DMS79 (cell line): ENCODE data around the gene PALM.

Experiments
- DNase-seq: peaks from one replicate; lab custom pipeline; 2025; lab: John Stamatoyannopoulos, UW

The PALM gene

DNA sequence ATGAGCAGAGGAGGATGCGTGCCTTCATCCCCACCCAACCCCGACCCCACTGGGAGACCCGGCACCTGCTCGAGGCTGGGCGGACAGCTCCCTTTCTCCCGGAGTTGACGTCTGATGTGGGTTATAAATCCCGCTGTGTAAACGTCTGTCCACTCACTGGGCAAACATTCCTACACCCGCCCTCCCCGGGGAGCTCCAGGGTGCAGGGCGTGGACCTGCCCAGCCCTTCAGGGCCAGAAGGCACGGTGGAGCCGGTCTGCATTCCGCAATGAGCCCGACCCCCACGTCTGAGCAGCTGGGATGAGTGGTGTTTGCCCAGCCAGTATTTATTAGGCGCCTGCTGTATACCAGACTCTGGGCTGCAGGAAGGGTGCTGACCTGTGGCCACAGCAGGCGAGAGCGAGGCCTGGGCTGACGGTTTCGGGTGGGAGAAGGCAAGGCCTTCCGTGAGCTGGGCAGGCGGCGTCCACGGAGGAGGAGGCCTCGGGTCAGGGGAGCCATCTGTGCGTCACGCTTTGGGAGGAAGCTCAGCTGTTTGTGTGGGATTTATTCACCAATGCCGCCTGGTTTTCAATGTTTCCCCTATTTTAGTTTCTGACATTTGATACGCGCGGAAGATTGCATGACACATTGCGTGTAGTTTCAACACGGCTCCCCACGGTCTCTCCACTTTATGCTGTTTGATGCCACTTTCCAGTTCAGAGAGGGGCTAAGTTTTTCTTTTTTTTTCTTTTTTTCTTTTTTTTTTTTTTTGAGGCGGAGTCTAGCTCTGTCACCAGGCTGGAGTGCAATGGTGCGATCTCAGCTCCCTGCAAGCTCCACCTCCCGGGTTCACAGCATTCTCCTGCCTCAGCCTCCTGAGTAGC, 44.1 kb downstream of the PALM start:
- DNase-seq, result no peak

DNA sequence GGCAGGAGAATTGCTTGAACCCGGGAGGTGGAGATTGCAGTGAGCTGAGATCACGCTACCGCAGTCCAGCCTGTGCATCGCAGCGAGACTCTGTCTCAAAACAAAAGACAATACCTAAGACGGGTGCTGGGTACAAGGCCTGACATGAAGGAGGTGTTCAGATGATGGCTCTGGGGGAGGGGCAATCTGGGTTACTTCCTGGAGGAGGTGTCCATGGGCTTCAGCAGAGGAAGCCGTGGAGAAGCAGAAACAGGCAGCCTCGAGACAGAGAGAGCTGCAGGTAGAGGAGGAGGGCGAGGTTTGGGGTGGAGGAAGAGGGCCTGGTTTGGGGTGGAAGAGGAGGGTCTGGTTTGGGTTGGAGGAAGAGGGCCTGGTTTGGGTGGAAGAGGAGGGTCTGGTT, 45.8 kb downstream of the PALM start:
- no peak for DNase-seq

DNA sequence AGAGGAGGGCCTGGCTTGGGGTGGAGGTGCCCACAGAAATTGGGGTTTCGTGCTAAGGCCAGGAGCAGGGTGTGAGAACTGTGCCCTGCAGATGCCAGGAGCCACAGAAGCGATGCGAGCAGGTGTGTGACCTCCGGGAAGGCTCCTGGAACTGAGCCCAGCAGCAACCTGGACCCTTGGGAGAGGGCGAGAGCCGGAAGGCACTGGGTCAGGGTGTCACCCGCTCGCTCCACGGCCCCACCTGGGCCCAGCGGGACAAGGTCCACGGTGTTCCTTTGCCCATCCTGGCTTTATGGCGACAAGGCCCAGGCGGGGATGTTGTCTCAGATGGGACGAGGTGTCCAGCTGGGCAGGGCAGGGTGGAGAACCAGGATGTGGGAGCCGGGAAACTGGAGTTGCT, 46.3 kb downstream of the PALM start:
- DNase-seq, result no peak

DNA sequence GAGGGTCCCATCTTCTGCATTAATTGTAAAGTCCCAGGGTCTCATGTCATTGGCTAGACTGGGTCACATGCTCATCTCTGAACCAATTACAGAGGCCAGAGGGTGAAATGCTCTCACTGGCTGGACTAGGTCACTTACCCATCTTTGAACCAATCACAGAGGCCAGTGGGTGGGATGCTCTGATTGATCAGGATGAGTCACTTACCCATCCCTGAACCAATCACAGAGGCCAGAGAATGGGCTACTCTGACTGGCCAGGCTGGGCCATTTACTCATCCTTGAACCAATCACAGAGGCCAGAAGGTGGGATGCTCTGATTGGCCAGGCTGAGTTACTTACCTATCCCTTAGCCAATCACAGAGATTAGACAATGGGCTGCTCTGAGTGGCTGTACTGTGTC, 47.5 kb downstream of the PALM start:
- DNase-seq, result no peak

DNA sequence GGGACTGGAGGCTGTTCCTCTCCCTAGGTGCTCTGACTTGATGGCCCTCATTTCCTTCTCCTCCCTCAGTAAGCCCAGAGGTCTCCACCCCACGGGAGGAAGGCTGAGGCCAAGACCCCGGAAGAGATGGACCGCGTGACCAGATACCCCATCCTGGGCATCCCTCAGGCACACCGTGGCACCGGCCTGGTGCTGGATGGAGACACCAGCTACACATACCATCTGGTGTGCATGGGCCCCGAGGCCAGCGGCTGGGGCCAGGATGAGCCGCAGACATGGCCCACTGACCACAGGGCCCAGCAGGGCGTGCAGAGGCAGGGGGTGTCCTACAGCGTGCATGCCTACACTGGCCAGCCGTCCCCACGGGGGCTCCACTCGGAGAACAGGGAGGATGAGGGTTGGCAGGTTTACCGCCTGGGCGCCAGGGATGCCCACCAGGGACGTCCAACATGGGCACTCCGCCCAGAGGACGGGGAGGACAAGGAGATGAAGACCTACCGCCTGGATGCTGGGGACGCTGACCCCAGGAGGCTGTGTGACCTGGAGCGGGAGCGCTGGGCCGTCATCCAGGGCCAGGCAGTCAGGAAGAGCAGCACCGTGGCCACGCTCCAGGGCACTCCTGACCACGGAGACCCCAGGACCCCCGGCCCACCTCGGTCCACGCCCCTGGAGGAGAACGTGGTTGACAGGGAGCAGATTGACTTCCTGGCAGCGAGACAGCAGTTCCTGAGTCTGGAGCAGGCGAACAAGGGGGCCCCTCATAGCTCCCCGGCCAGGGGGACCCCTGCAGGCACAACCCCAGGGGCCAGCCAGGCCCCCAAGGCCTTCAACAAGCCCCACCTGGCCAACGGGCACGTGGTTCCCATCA, 48.3 kb downstream of the PALM start:
- no peak for DNase-seq

DNA sequence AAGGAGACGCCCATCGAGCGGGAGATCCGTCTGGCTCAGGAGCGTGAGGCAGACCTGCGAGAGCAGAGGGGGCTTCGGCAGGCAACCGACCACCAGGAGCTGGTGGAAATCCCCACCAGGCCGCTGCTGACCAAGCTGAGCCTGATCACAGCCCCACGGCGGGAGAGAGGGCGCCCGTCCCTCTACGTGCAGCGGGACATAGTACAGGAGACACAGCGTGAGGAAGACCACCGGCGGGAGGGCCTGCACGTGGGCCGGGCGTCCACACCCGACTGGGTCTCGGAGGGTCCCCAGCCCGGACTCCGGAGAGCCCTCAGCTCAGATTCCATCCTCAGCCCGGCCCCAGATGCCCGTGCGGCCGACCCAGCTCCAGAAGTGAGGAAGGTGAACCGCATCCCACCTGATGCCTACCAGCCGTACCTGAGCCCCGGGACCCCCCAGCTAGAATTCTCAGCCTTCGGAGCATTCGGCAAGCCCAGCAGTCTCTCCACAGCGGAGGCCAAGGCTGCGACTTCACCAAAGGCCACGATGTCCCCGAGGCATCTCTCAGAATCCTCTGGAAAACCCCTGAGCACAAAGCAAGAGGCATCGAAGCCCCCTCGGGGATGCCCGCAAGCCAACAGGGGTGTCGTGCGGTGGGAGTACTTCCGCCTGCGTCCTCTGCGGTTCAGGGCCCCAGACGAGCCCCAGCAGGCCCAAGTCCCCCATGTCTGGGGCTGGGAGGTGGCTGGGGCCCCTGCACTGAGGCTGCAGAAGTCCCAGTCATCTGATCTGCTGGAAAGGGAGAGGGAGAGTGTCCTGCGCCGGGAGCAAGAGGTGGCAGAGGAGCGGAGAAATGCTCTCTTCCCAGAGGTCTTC, 49.3 kb downstream of the PALM start:
- no peak for DNase-seq

DNA sequence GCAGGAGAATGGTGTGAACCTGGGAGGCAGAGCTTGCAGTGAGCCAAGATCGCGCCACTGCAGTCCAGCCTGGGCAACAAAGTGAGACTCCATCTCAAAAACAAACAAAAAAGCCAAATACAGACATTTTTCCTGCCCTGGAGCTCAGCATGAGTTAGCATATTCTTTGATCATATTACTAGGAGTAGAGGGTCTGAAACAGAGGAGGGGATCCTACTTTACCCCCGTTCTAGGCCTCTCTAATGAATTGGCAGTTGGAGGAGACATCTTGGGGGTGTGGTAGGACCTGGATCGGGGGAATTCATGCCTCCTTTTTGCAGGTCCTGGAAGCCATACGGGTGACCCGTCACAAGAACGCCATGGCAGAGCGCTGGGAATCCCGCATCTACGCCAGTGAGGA, 54.4 kb downstream of the PALM start:
- no peak for DNase-seq

DNA sequence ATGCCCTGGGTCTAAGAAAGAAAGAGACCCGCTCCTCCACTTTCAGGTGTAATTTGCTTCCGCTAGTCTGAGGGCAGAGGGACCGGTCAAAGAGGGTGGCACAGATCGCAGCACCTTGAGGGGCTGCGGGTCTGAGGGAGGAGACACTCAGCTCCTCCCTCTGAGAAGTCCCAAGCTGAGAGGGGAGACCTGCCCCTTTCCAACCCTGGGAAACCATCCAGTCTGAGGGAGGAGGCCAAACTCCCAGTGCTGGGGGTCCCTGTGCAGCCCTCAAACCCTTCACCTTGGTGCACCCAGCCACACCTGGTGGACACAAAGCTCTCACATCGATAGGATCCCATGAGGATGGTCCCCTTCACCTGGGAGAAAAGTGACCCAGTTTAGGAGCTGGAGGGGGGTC, 55.1 kb downstream of the PALM start:
- no peak for DNase-seq

DNA sequence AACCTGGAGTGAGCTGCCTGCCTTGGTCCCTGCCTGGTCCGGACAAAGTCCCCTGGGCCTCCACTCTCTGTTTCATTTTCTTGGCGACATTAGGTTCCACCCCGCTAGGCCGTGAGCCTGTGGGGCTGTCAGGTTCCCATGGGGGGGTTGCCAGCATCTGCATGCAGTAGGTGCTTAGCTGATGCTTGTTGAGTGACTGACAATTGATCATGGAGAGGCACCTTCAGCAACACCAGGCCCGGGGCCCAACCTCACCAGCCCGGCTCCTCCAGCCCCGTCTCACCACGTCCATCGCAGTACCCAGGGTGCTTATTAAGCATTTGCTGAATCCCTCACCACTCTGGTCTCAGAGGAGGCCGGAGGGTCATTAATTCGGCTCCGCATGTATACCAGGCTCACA, 55.6 kb downstream of the PALM start:
- DNase-seq, result no peak

DNA sequence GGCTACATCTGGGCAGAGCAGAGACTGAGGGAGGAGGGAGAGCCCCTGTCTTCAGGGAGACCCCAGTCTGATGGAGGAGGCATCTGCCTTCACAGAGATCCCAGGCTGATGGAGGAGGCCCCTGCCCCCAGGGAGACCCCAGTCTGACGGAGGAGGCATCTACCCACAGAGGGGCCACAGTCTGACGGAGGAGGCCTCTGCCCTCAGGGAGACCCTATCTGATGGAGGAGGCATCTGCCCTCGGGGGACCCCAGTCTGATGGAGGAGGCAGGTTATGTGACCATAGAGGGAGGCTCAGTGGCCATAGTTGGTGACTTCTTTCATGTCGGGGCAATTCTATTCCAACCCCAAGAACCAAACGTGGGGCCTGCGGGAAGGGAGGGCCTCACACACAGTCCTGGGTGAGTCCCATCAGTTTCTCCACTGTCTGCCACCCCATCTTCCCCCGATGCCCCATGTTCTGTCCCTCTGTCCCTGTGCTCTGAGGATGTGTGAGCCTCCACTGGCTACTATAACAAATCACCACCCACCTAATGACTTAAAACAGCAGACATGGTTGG, 56.5 kb downstream of the PALM start:
- no peak for DNase-seq

DNA sequence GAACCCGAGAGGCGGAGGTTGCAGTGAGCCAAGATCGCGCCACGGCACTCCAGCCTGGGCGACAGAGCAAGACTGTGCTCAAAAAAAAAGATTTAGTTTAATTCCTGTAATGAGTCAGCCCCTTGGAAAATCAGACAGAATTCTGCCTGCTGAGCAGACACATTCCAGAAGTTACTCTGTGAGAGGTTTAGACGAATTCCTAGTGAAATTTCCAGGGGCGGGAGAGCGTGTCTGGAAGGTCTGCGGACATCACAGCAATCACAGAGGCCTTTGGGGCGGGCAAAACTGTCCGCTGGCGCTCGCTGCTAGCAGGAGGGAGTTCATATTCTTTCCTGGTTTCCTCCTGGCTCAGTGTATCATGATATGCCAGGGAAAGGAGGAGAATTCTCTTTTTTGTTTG, 59.7 kb downstream of the PALM start:
- no peak for DNase-seq

DNA sequence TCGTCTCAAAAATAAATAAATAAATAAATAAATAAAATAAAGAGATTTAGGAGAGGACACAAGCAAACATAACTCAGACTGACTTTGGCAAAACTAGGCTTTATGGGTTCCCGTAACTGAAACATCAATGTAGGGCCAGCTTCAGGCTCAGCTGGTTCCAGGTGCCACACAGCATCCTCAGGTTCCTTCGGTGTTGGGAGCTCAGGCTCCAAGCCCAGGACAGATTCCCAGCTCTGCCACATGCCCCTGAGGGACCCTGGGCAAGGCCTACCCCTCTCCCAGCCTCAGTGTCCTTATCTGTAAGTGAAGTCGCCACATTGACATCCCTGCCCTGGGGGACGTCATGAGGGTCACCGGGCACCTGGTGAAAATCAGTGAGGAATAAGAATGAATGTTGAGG, 60.9 kb downstream of the PALM start:
- DNase-seq, result no peak

DNA sequence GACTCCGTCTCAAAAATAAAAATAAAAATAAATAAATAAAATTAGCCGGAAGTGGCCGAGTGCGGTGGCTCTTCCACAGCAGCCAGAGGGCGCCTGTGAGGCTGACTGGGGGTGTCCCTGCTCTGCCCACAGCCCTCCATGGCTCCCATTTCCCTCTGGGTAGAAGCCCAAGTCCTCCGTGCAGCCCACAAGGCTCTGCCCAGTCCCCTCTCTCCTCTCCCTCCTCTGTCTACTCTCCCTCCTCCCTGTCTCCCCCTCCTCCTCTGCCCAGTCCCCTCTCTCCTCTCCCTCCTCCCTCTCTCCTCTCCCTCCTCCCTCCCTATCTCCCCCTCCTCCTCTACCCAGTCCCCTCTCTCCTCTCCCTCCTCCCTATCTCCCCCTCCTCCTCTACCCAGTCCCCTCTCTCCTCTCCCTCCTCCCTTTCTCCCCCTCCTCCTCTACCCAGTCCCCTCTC, 62.6 kb downstream of the PALM start:
- DNase-seq, result no peak

DNA sequence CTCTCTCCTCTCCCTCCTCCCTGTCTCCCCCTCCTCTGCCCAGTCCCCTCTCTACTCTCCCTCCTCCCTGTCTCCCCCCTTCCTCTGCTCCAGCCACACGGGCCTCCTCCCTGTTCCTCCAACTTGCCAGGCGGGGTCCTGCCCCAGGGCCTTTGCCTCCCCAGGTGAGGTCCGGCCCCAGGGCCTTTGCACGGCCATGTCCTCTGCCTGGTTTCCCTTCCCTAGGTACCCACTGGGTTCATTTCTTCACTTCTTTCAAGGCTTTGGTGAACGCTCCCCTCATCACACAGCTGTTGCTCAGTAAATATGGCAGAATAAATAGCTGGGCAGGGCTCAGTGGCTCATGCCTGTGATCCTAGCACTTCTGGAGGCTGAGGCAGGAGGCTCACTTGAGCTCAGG, 63.3 kb downstream of the PALM start:
- DNase-seq, result no peak

DNA sequence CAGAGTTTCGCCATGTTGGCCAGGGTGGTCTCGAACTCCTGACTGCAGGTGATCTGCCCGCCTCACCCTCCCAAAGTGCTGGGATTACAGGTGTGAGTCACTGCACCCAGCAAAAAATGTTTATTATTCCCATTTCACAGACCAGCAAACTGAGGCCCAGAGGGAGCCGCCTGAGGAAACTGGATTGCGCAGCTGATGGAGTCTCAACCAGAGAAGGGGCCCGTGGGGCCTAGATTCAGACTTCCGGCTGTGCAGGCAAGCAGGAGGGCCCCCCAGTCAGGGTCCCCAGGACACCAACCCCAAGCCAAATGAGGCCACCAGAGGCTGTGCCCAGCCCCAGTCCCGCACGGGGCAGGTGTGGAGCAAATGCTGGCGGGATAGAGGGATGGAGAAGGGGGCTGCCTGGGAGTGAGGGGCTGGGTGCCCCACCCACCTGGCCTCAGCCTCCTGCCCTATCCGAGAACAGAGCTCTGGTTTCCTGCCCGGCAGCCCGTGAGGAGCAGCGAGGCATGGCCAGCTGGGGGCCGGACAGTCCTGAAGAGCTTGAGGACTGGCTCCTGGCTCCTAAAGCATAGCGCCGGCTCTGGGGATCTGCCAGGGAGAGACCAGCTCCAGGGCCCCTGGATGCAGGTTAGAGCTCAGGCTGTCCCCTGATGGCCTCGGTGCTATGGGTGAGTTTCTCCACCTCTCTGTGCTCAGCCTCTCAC, 64.1 kb downstream of the PALM start:
- no peak for DNase-seq

DNA sequence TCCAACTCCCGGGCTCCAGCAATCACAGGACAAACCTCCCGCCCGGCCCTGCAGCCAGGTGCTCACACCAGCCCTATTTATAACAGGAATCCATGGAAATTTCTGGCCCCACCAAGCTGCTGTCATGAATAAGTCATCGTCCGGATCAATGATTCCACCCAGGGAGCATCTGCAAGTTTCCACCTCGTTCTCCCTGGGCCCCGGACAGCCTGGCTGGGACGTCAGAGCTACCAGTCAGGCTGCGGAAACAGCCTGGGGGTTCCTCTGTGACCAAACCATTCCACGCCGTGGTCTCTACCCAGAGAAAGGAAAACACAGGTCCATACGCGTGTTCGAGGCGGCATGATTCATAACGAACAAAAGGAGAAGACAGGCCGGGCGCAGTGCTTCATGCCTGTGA, 67.8 kb downstream of the PALM start:
- no peak for DNase-seq

DNA sequence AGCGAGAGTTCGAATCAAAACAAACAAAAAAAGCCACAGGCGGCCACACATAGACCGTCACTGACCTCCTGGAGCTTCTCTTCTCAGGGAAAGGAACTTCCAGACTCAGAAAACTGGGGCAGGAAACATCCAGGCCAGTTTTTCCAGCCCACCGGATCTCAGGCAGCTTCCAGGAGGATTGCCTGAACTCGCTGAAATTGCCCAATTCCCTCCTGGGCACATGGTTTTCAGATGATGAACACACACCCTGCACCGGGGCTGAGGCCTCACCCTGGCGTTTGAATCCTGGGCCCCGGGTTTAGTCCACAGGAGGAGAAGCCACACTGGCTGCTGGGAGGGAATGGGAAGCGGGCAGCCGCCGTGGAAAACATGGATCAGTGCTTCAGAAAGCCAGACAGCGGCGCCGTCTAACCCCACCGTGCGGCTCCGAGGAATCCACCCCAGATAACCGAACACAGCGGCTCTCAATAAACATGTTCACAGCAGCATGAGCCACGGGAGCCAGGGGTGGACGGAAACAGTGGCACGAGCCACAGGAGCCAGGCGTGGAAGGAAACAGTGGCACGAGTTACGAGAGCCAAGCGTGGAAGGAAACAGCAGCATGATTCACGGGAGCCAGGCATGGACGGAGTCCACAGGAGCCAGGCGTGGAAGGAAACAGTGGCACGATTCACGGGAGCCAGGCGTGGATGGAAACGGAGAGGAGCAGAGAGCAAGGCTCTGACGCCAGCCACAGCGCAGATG, 70.3 kb downstream of the PALM start:
- no peak for DNase-seq

DNA sequence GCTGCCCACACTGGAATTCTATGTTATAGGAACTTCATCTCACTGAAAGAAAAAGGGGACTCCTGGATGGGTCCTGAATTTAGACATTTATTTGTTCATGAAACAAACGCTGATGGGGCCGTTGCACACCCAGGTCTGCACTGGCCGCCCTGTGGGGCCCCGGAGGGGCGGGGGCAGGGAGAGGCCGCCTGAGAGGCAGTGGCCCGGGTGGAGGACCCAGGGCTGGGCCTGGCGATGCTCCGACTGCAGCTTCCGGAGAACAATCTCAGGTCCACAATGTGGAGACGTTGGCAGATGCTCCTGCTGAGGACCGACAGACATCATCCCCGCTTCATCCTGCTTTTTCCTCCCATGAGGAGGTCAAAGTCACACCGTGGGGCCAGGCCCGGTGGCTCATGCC, 72.2 kb downstream of the PALM start:
- DNase-seq, result no peak

DNA sequence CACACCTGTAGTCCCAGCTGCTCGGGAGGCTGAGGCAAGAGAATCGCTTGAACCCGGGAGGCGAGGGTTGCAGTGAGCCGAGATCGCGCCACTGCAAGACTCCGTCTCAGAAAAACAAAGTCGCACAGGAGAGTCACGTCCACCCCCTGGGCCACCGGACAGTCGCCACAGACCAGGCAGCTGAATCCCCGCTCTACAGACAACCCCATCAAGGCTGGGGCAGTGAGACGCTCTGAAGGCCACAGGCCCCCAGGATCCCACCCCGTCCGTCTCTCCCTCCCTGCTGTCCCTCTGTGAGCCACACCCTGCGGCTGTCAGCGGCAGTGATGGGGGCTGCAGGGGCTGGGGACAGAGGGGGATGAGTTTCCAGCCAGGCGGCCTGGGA, 73.1 kb downstream of the PALM start:
- DNase-seq, result no peak

DNA sequence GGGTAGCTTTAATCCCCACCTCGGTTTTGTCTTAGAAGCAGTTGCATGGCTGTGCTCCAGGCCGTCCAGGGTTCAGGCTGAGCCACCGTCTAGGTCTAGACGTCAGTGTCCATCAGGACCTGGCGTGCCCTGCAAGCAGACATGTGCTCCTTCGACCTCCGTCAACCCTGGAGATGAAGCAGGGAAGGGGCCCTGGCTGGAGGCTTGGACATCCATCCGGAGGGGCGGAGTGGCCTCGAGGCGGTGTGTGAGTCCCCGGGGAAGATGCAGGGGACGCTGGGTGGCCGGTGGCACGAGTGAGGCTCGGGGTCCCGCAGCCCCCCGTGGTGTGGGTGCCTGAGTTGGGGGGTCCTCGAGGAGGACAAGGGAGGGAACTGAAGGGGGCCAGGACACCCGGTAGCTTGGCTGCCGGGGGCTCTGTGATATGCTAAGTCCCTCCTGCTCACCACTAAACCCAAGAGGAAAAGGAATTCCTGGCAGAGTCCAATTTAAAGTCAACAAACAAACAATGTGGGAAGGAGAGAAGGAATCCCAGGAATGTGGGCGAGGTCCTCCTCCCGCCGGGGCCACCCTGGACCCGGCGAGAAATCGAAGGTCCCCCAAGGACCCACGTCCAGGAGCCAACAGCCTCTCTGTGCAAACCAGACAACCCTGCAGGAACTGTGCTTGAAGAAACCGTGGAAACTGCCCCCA, 73.6 kb downstream of the PALM start:
- no peak for DNase-seq
